GM10248 (cell line): ENCODE results near the gene NFIC.

Experiments used
- CTCF ChIA-PET: fragments of 300-600 bp; sonication (Branson Sonifier 250); formaldehyde crosslinking; extraction: SDS; loops from one replicate; lab custom pipeline; 2021; ENCODE audit warnings: antibody characterized with exemption; lab: Yijun Ruan, JAX
- POLR2A ChIA-PET: fragments of 350-650 bp; sonication (Branson Sonifier 250); formaldehyde crosslinking; extraction: SDS; loops from one replicate; lab custom pipeline; 2020; ENCODE audit warnings: antibody characterized with exemption; lab: Yijun Ruan, JAX
- DNase-seq: peaks from one replicate; pipeline ENCODE4 v3.0.0; 2012; ENCODE audit errors: extremely low spot score
- CTCF ChIP-seq: IDR thresholded peaks from 2 replicates; pipeline ENCODE4 v1.5.1; 2012; ENCODE audit warnings: mild to moderate bottlenecking, low read depth; ENCODE audit errors: extremely low read depth, missing control alignments, control extremely low read depth

Gene NFIC

GRCh38 chr19:3481241-3482090 lies 115.1 kb downstream of the NFIC start:
- ChIA-PET POLR2A (no interaction called here), CTCF (interaction anchor here (1.4 to 6.1 kb wide), 3 partner anchors 8 to 176 kb away, joined by 4 to 46 read pairs (median 28); no protein-coding TSS in a partner anchor)

GRCh38 chr19:3482507-3483225 lies 116.3 kb downstream of the NFIC start:
- no peak for DNase-seq
- no peak for TF ChIP-seq CTCF
- ChIA-PET CTCF (interaction anchor here (0.6 to 6.1 kb wide), 5 partner anchors 9 to 177 kb away, joined by 3 to 46 read pairs (median 28); no protein-coding TSS in a partner anchor), POLR2A (no interaction called here)

More at GRCh38 chr19:3481241-3482090, 115.1 kb downstream of the NFIC start:
- no peak for DNase-seq
- no peak for TF ChIP-seq CTCF

- ChIA-PET CTCF (interaction anchor here (0.6 to 6.1 kb wide), 5 partner anchors 10 to 178 kb away, joined by 3 to 46 read pairs (median 28); no protein-coding TSS in a partner anchor), POLR2A (no interaction called here)
- DNase-seq, result no peak
- TF ChIP-seq CTCF, result no peak
Observed at GRCh38 chr19:3483226-3483628, 116.8 kb downstream of the NFIC start, which contains the start of gene SMIM44. SMIM44 (minus strand) TSS chr19:3483441; CDS start chr19:3483403, 38 bp downstream.

- POLR2A ChIA-PET, result interaction anchor here (0.5 kb wide), 1 partner anchor 44 kb away, joined by 4 read pairs; no protein-coding TSS in a partner anchor
- no peak for TF ChIP-seq CTCF
Observed at GRCh38 chr19:3491396-3492119, 125.2 kb downstream of the NFIC start.

GRCh38 chr19:3492131-3492839 lies 125.9 kb downstream of the NFIC start:
- DNase-seq, result no peak
- no peak for TF ChIP-seq CTCF
- ChIA-PET POLR2A (no interaction called here), CTCF (interaction anchor here (0.7 to 1.4 kb wide), 4 partner anchors 20 to 189 kb away, joined by 3 to 4 read pairs (median 3); no protein-coding TSS in a partner anchor)

More at GRCh38 chr19:3491396-3492119, 125.2 kb downstream of the NFIC start:
- CTCF ChIA-PET, result interaction anchor here (0.9 to 1.6 kb wide), 5 partner anchors 19 to 188 kb away, joined by 3 to 9 read pairs (median 4); no protein-coding TSS in a partner anchor
- no peak for DNase-seq
